ENCODE measurements around the gene TRMT61B.

TRMT61B gene

GRCh38 chr2:28906821-28907220 is 36.7 kb upstream of the TRMT61B start:
- peaks cover 28 to 98% of the 10 kb centered on the region in 2 donors for H3K36me3 ChIP-seq (replicated peaks in 1 of 2; ENCODE audit: control insufficient read depth in 2 of 2, insufficient read depth in 2 of 2, low read length in 2 of 2)
- no peak overlapping the region for H2AK5ac ChIP-seq (ENCODE audit: low read depth, low read length)
- no peak overlapping the region for H3K4me2 ChIP-seq (ENCODE audit: insufficient read depth, low read length, poor library complexity, severe bottlenecking)
- peaks cover 3% of the 10 kb centered on the region for H3K79me1 ChIP-seq (ENCODE audit: low read depth, low read length)
- no peak overlapping the region for H3K14ac ChIP-seq (ENCODE audit: low read length)
- no peak overlapping the region for H3K18ac ChIP-seq (ENCODE audit: low read length)
- H4K91ac ChIP-seq (ENCODE audit: low read depth, low read length, poor library complexity): no peak overlapping the region
- H3K9me3 ChIP-seq (replicated peaks in 1 of 2; ENCODE audit: control insufficient read depth in 2 of 2, insufficient read depth in 1 of 2, low read depth in 1 of 2, low read length in 2 of 2): no peaks in the 10 kb centered on the region
- no peak for DNase-seq (ENCODE audit: low spot score)
- H2BK15ac ChIP-seq (ENCODE audit: low read length): no peak overlapping the region
- no peak overlapping the region for H3K23ac ChIP-seq (ENCODE audit: low read depth, low read length, poor library complexity)
- H2BK5ac ChIP-seq (ENCODE audit: low read length): no peak overlapping the region
- no peak overlapping the region for H3K9ac ChIP-seq (ENCODE audit: low read depth, low read length, poor library complexity)
- H3K27me3 ChIP-seq (ENCODE audit: control insufficient read depth in 3 of 3, insufficient read depth in 3 of 3, low read depth in 1 of 3, low read length in 3 of 3): no peaks in the 10 kb centered on the region
- no peak overlapping the region for H2AFZ ChIP-seq (ENCODE audit: low read length)
- no CpG with 5 or more reads among the region's 2 CpGs for WGBS, 2 donors (ENCODE audit: extremely low coverage in 2 of 2, insufficient read length in 2 of 2, insufficient replicate concordance in 1 of 2)
- no peak overlapping the region for H4K8ac ChIP-seq (ENCODE audit: low read depth, low read length)
- no peak overlapping the region for H3K4ac ChIP-seq (ENCODE audit: low read length)
- H3K27ac ChIP-seq (replicated peaks; ENCODE audit: low read length): no peak overlapping the region
- no peak overlapping the region for H2BK120ac ChIP-seq (ENCODE audit: low read depth, low read length)
- no peak overlapping the region for H3K4me3 ChIP-seq (ENCODE audit: low read length in 2 of 2)
- H3K4me1 ChIP-seq (ENCODE audit: control insufficient read depth in 2 of 2, insufficient read depth in 1 of 2, low read depth in 1 of 2, low read length in 2 of 2): no peaks in the 10 kb centered on the region
- no peak overlapping the region for H2BK12ac ChIP-seq (ENCODE audit: low read length)

GRCh38 chr2:28906376-28906775 is 36.3 kb upstream of the TRMT61B start:
- Histone ChIP-seq H2BK12ac (ENCODE audit: low read length) (no peak overlapping the region), H3K27ac (replicated peaks; ENCODE audit: low read length) (no peak overlapping the region), H3K14ac (ENCODE audit: low read length) (no peak overlapping the region), H2BK120ac (ENCODE audit: low read depth, low read length) (no peak overlapping the region), H3K23ac (ENCODE audit: low read depth, low read length, poor library complexity) (no peak overlapping the region), H3K9me3 (replicated peaks in 1 of 2; ENCODE audit: control insufficient read depth in 2 of 2, insufficient read depth in 1 of 2, low read depth in 1 of 2, low read length in 2 of 2) (no peaks in the 10 kb centered on the region), H3K4ac (ENCODE audit: low read length) (no peak overlapping the region), H3K36me3 (replicated peaks in 1 of 2; ENCODE audit: control insufficient read depth in 2 of 2, insufficient read depth in 2 of 2, low read length in 2 of 2) (peaks cover 28 to 98% of the 10 kb centered on the region in 2 donors), H3K27me3 (ENCODE audit: control insufficient read depth in 3 of 3, insufficient read depth in 3 of 3, low read depth in 1 of 3, low read length in 3 of 3) (no peaks in the 10 kb centered on the region), H3K4me1 (ENCODE audit: control insufficient read depth in 2 of 2, insufficient read depth in 1 of 2, low read depth in 1 of 2, low read length in 2 of 2) (no peaks in the 10 kb centered on the region), H2AK5ac (ENCODE audit: low read depth, low read length) (no peak overlapping the region), H4K91ac (ENCODE audit: low read depth, low read length, poor library complexity) (no peak overlapping the region), H2BK5ac (ENCODE audit: low read length) (no peak overlapping the region), H3K9ac (ENCODE audit: low read depth, low read length, poor library complexity) (no peak overlapping the region), H4K8ac (ENCODE audit: low read depth, low read length) (no peak overlapping the region), H3K4me3 (ENCODE audit: low read length in 2 of 2) (no peak overlapping the region), H3K18ac (ENCODE audit: low read length) (no peak overlapping the region), H2AFZ (ENCODE audit: low read length) (no peak overlapping the region), H3K79me1 (ENCODE audit: low read depth, low read length) (peaks cover 3% of the 10 kb centered on the region), H2BK15ac (ENCODE audit: low read length) (no peak overlapping the region), H3K4me2 (ENCODE audit: insufficient read depth, low read length, poor library complexity, severe bottlenecking) (no peak overlapping the region)
- DNase-seq (ENCODE audit: low spot score): no peak
- WGBS, 2 donors (ENCODE audit: extremely low coverage in 2 of 2, insufficient read length in 2 of 2, insufficient replicate concordance in 1 of 2): no CpG with 5 or more reads among the region's 4 CpGs

- Histone ChIP-seq H4K8ac (ENCODE audit: low read depth, low read length) (no peak overlapping the region), H3K79me1 (ENCODE audit: low read depth, low read length) (peaks cover 3% of the 10 kb centered on the region), H2BK120ac (ENCODE audit: low read depth, low read length) (no peak overlapping the region), H3K9ac (ENCODE audit: low read depth, low read length, poor library complexity) (no peak overlapping the region), H3K4me3 (ENCODE audit: low read length in 2 of 2) (no peak overlapping the region), H3K27me3 (ENCODE audit: control insufficient read depth in 3 of 3, insufficient read depth in 3 of 3, low read depth in 1 of 3, low read length in 3 of 3) (no peaks in the 10 kb centered on the region), H3K4me1 (ENCODE audit: control insufficient read depth in 2 of 2, insufficient read depth in 1 of 2, low read depth in 1 of 2, low read length in 2 of 2) (peaks cover 0 to 4% of the 10 kb centered on the region in 2 donors), H3K4me2 (ENCODE audit: insufficient read depth, low read length, poor library complexity, severe bottlenecking) (no peak overlapping the region), H2AK5ac (ENCODE audit: low read depth, low read length) (no peak overlapping the region), H4K91ac (ENCODE audit: low read depth, low read length, poor library complexity) (no peak overlapping the region), H3K4ac (ENCODE audit: low read length) (no peak overlapping the region), H2BK12ac (ENCODE audit: low read length) (no peak overlapping the region), H3K9me3 (replicated peaks in 1 of 2; ENCODE audit: control insufficient read depth in 2 of 2, insufficient read depth in 1 of 2, low read depth in 1 of 2, low read length in 2 of 2) (no peaks in the 10 kb centered on the region), H3K36me3 (replicated peaks in 1 of 2; ENCODE audit: control insufficient read depth in 2 of 2, insufficient read depth in 2 of 2, low read length in 2 of 2) (peaks cover 28 to 96% of the 10 kb centered on the region in 2 donors), H3K23ac (ENCODE audit: low read depth, low read length, poor library complexity) (no peak overlapping the region), H3K14ac (ENCODE audit: low read length) (no peak overlapping the region), H3K27ac (replicated peaks; ENCODE audit: low read length) (no peak overlapping the region), H2BK5ac (ENCODE audit: low read length) (no peak overlapping the region), H2BK15ac (ENCODE audit: low read length) (no peak overlapping the region), H2AFZ (ENCODE audit: low read length) (no peak overlapping the region), H3K18ac (ENCODE audit: low read length) (no peak overlapping the region)
- WGBS, 2 donors (ENCODE audit: extremely low coverage in 2 of 2, insufficient read length in 2 of 2, insufficient replicate concordance in 1 of 2): no CpG with 5 or more reads among the region's 3 CpGs
- no peak for DNase-seq (ENCODE audit: low spot score)
These were observed 35.4 kb upstream of the TRMT61B start for GRCh38 chr2:28905533-28905932.

GRCh38 chr2:28904802-28905457 is 34.8 kb upstream of the TRMT61B start:
- H3K27me3 ChIP-seq (ENCODE audit: control insufficient read depth in 3 of 3, insufficient read depth in 3 of 3, low read depth in 1 of 3, low read length in 3 of 3): no peaks in the 10 kb centered on the region
- no peak overlapping the region for H3K14ac ChIP-seq (ENCODE audit: low read length)
- no peak overlapping the region for H3K4me2 ChIP-seq (ENCODE audit: insufficient read depth, low read length, poor library complexity, severe bottlenecking)
- H2BK120ac ChIP-seq (ENCODE audit: low read depth, low read length): no peak overlapping the region
- H3K79me1 ChIP-seq (ENCODE audit: low read depth, low read length): peaks cover 3% of the 10 kb centered on the region
- H3K4me1 ChIP-seq (ENCODE audit: control insufficient read depth in 2 of 2, insufficient read depth in 1 of 2, low read depth in 1 of 2, low read length in 2 of 2): peaks cover 0 to 4% of the 10 kb centered on the region in 2 donors
- no peak overlapping the region for H2BK15ac ChIP-seq (ENCODE audit: low read length)
- no peak overlapping the region for H3K23ac ChIP-seq (ENCODE audit: low read depth, low read length, poor library complexity)
- H3K4me3 ChIP-seq (ENCODE audit: low read length in 2 of 2): no peak overlapping the region
- no peak overlapping the region for H3K27ac ChIP-seq (replicated peaks; ENCODE audit: low read length)
- H2AFZ ChIP-seq (ENCODE audit: low read length): no peak overlapping the region
- H2BK12ac ChIP-seq (ENCODE audit: low read length): no peak overlapping the region
- no peak overlapping the region for H4K91ac ChIP-seq (ENCODE audit: low read depth, low read length, poor library complexity)
- H3K18ac ChIP-seq (ENCODE audit: low read length): no peak overlapping the region
- no peak overlapping the region for H2AK5ac ChIP-seq (ENCODE audit: low read depth, low read length)
- H3K36me3 ChIP-seq (replicated peaks in 1 of 2; ENCODE audit: control insufficient read depth in 2 of 2, insufficient read depth in 2 of 2, low read length in 2 of 2): peaks cover 28 to 90% of the 10 kb centered on the region in 2 donors
- H3K4ac ChIP-seq (ENCODE audit: low read length): no peak overlapping the region
- DNase-seq (ENCODE audit: low spot score): no peak
- H3K9me3 ChIP-seq (replicated peaks in 1 of 2; ENCODE audit: control insufficient read depth in 2 of 2, insufficient read depth in 1 of 2, low read depth in 1 of 2, low read length in 2 of 2): no peaks in the 10 kb centered on the region
- no peak overlapping the region for H2BK5ac ChIP-seq (ENCODE audit: low read length)
- no CpG with 5 or more reads among the region's 2 CpGs for WGBS, 2 donors (ENCODE audit: extremely low coverage in 2 of 2, insufficient read length in 2 of 2, insufficient replicate concordance in 1 of 2)
- H3K9ac ChIP-seq (ENCODE audit: low read depth, low read length, poor library complexity): no peak overlapping the region
- no peak overlapping the region for H4K8ac ChIP-seq (ENCODE audit: low read depth, low read length)

All from neuronal stem cell (in vitro differentiated cells).